Keratinocyte (primary cell): Measurements from ENCODE around the gene FGGY. TPM values are rescaled to one million over a fixed set of nuclear protein-coding genes. Genes with fewer than 3 reads are reported as not detected.

Source experiments
- DNase-seq: peaks from one replicate; pipeline ENCODE4 v3.0.0-alpha.2; 2011; ENCODE audit warnings: low read depth, missing footprints, low spot score
- FAIRE-seq: peaks from 2 replicates; lab custom pipeline; 2011; peaks lifted over from hg19 to GRCh38; lab: Jason Lieb, UNC
- H2AFZ ChIP-seq: 2 replicates; pipeline ENCODE4 v1.6.0; 2012; ENCODE audit warnings: low read length, control low read depth, inconsistent platforms; ENCODE audit not compliant: control insufficient read depth
- H3K27ac ChIP-seq: 2 replicates; pipeline ENCODE4 v1.5.1; 2011; ENCODE audit warnings: low read length; ENCODE audit not compliant: control insufficient read depth, insufficient read depth
- H3K27me3 ChIP-seq: 3 replicates; pipeline ENCODE4 v1.6.0; 2011; ENCODE audit warnings: low read length; ENCODE audit not compliant: control insufficient read depth, insufficient read depth; ENCODE audit errors: extremely low read depth
- H3K36me3 ChIP-seq, 2 experiments: 2 replicates in 1 of 2; 3 replicates in 1 of 2; pipeline ENCODE4 v1.5.1; 2011; ENCODE audit warnings: low read length in 2 of 2, mild to moderate bottlenecking in 1 of 2; ENCODE audit not compliant: control insufficient read depth in 2 of 2, insufficient read depth in 2 of 2; ENCODE audit errors: extremely low read depth in 1 of 2
- H3K4me1 ChIP-seq: 3 replicates; pipeline ENCODE4 v1.5.1; 2011; ENCODE audit warnings: low read length; ENCODE audit not compliant: control insufficient read depth, insufficient read depth; ENCODE audit errors: extremely low read depth
- H3K4me2 ChIP-seq: 3 replicates; pipeline ENCODE4 v1.6.0; 2011; ENCODE audit warnings: low read depth, low read length; ENCODE audit not compliant: control insufficient read depth, insufficient read depth; ENCODE audit errors: extremely low read depth
- H3K4me3 ChIP-seq, 3 experiments: fragments of 200-600 bp in 1 of 3; sonication (generic) in 1 of 3; 2 replicates in 2 of 3; 3 replicates in 1 of 3; pipeline ENCODE4 v1.5.1; 2011 to 2016; ENCODE audit warnings: low read length in 3 of 3, mild to moderate bottlenecking in 3 of 3, control low read depth in 2 of 3, inconsistent platforms in 1 of 3, low read depth in 1 of 3, mixed read lengths in 1 of 3, mixed run types in 1 of 3, moderate library complexity in 1 of 3; ENCODE audit not compliant: control insufficient read depth in 2 of 3, insufficient read depth in 2 of 3; ENCODE audit errors: extremely low read depth in 1 of 3
- H3K79me2 ChIP-seq: 2 replicates; pipeline ENCODE4 v1.6.0; 2012; ENCODE audit warnings: low read length; ENCODE audit not compliant: control insufficient read depth, insufficient read depth
- H3K9ac ChIP-seq: 3 replicates; pipeline ENCODE4 v1.6.0; 2011; ENCODE audit warnings: low read length; ENCODE audit not compliant: control insufficient read depth, insufficient read depth; ENCODE audit errors: extremely low read depth
- H3K9me1 ChIP-seq: 3 replicates; pipeline ENCODE4 v1.6.0; 2011; ENCODE audit warnings: low read length; ENCODE audit not compliant: control insufficient read depth, insufficient read depth; ENCODE audit errors: extremely low read depth
- H3K9me3 ChIP-seq: 2 replicates; pipeline ENCODE4 v1.5.1; 2012; ENCODE audit warnings: low read depth, low read length; ENCODE audit not compliant: control insufficient read depth
- H4K20me1 ChIP-seq: 3 replicates; pipeline ENCODE4 v1.6.0; 2011; ENCODE audit warnings: low read length; ENCODE audit not compliant: control insufficient read depth, insufficient read depth; ENCODE audit errors: extremely low read depth
- CTCF ChIP-seq, 3 experiments: IDR thresholded peaks in 1 of 3; conservative IDR thresholded peaks in 1 of 3; optimal IDR thresholded peaks in 1 of 3; 2 replicates in 2 of 3; 3 replicates in 1 of 3; pipeline versions ENCODE3 to v1.5.1; 2011; ENCODE audit warnings: low read length in 3 of 3, mild to moderate bottlenecking in 3 of 3, moderate library complexity in 2 of 3, control low read depth in 1 of 3, inconsistent platforms in 1 of 3; ENCODE audit not compliant: insufficient read depth in 2 of 3; ENCODE audit errors: extremely low read depth in 1 of 3
- EZH2 ChIP-seq: IDR thresholded peaks from one replicate; pipeline ENCODE4 v1.6.1; 2012; ENCODE audit warnings: inconsistent platforms, mild to moderate bottlenecking, low read length, moderate library complexity
- dilution Hi-C: fragments of 300-500 bp; cut with MboI; formaldehyde crosslinking; loops from one replicate; pipeline ENCODE4 v1.7.0; 2020; ENCODE audit warnings: low sequenced_read_pairs; ENCODE audit not compliant: extremely low pct_ligation_motif_present
- polyA plus RNA-seq, 5 experiments: library from polyadenylated mRNA; depleted of rRNA in 3 of 5; stranded (reverse) in 3 of 5; stranded (forward) in 1 of 5; unstranded in 1 of 5; fragments of >200 nt; gene quantifications; 1 replicate in 1 of 5; 2 replicates in 3 of 5; 3 replicates in 1 of 5; pipeline versions ENCODE4 v1.2.1 to v1.2.3, GENCODE V29; 2011 to 2012; ENCODE audit warnings: missing spikeins in 2 of 5, low read depth in 1 of 5, low replicate concordance in 1 of 5

FGGY gene
- polyA plus RNA-seq, 1 donor (not counting 4 experiments of a cell fraction or from before 2014, with no cell fraction given) = 16.6 TPM

GRCh38 chr1:59692591-59692990 is 395.7 kb downstream of the FGGY start:
- TF ChIP-seq CTCF (optimal IDR thresholded peaks at IDR 0.05 in 1 of 3, IDR thresholded peaks at IDR 0.05 in 1 of 3, conservative IDR thresholded peaks at IDR 0.05 in 1 of 3; ENCODE audit: extremely low read depth in 1 of 3, insufficient read depth in 2 of 3, low read length in 3 of 3) (no peak), EZH2 (no peak)
- no peak overlapping the region for H2AFZ ChIP-seq
- H3K27ac ChIP-seq = no peak overlapping the region
- H3K79me2 ChIP-seq = no peaks in the 10 kb centered on the region
- no peaks in the 10 kb centered on the region for H3K9me1 ChIP-seq
- H3K9ac ChIP-seq = no peak overlapping the region
- DNase-seq (no peak), FAIRE-seq (no peak)
- no peaks in the 10 kb centered on the region for H4K20me1 ChIP-seq
- dilution Hi-C loops = no loop called here
- no peaks in the 10 kb centered on the region for H3K4me1 ChIP-seq
- H3K4me3 ChIP-seq = no peak overlapping the region
- no peaks in the 10 kb centered on the region for H3K36me3 ChIP-seq
- no peaks in the 10 kb centered on the region for H3K27me3 ChIP-seq
- H3K9me3 ChIP-seq = no peaks in the 10 kb centered on the region
- H3K4me2 ChIP-seq = no peak overlapping the region

- Histone ChIP-seq H3K4me3 (no peak overlapping the region), H3K9me1 (no peaks in the 10 kb centered on the region), H3K79me2 (no peaks in the 10 kb centered on the region), H3K9ac (no peak overlapping the region), H2AFZ (no peak overlapping the region), H3K36me3 (no peaks in the 10 kb centered on the region), H3K27me3 (no peaks in the 10 kb centered on the region), H4K20me1 (no peaks in the 10 kb centered on the region), H3K4me2 (no peak overlapping the region), H3K4me1 (no peaks in the 10 kb centered on the region), H3K9me3 (no peaks in the 10 kb centered on the region), H3K27ac (no peak overlapping the region)
- FAIRE-seq (no peak), DNase-seq (no peak)
- no peak for TF ChIP-seq EZH2
- TF ChIP-seq CTCF (optimal IDR thresholded peaks at IDR 0.05 in 1 of 3, IDR thresholded peaks at IDR 0.05 in 1 of 3, conservative IDR thresholded peaks at IDR 0.05 in 1 of 3; ENCODE audit: extremely low read depth in 1 of 3, insufficient read depth in 2 of 3, low read length in 3 of 3) = no peak
- dilution Hi-C loops = no loop called here
Observed at GRCh38 chr1:59693406-59693805, 396.5 kb downstream of the FGGY start.
